GM21825 (cell line): ENCODE measurements around the gene POF1B.
"Not testable (repeated sequence)": the region's sequence is repeated elsewhere in the genome, so short reads cannot be mapped to it uniquely, and the experiment has no call there.

ENCODE experiments used
- ATAC-seq: cut with Tn5 transposase; IDR thresholded peaks from one replicate; pipeline ENCODE4 v1.9.1; 2021; ENCODE audit warnings: mild to moderate bottlenecking, moderate library complexity; ENCODE audit not compliant: unreplicated experiment

POF1B gene, protein sequence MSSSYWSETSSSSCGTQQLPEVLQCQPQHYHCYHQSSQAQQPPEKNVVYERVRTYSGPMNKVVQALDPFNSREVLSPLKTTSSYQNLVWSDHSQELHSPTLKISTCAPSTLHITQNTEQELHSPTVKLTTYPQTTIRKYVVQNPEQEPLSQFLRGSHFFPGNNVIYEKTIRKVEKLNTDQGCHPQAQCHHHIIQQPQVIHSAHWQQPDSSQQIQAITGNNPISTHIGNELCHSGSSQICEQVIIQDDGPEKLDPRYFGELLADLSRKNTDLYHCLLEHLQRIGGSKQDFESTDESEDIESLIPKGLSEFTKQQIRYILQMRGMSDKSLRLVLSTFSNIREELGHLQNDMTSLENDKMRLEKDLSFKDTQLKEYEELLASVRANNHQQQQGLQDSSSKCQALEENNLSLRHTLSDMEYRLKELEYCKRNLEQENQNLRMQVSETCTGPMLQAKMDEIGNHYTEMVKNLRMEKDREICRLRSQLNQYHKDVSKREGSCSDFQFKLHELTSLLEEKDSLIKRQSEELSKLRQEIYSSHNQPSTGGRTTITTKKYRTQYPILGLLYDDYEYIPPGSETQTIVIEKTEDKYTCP

DNA sequence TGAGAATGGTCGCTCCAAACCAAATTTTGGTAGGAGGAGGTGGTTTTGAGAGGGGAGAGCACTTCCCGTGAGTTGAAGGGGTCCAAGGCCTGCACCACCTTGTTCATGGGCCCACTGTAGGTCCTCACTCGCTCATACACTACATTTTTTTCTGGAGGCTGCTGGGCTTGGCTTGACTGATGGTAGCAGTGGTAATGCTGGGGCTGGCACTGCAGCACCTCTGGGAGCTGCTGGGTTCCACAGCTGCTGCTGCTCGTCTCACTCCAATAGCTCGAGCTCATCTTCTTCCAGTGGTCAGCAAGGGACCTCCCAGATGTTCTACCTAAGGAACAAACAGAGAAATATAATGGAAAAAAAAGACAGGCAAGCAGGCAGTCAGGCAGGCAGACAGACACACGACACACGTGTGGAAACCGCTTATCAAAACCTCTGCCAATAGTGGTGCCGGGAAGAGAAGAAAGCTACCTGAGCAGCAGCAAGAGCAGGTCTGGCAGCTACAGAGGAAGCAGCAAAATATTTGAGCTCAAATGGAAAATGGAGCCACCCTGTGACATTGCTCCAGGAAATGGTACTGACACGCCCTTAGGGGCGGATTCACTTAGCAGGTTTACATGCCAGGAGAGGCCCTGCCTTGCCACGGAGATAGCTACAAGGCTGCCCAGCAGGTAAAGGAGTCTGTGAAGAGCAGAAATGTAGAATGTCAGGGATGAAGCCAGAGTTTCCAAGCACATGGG, at the start of gene POF1B:
TSS of gene POF1B (minus strand) at position 492 of the 734 bp plus-strand sequence. CDS start at position 281, 211 bp downstream.
- no peak for ATAC-seq

DNA sequence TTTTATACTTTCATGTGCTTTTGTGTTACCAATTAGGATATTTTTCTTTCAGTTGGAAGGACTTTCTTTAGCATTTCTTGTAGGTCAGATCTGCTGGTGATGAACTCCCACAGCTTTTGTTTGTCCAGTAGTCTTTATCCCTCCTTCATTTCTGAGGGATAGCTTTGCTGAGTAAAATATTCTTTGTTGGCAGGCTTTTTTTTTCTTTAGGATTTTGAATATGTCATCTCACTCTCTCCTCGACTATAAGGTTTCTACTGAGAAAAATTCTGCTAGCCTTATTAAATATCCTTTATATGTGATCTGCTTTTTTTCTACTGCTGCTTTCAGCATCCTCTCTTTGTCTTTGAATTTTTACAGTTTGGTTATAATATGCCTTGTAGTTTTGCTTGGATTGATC, 49.6 kb upstream of the POF1B start:
- no peak for ATAC-seq

DNA sequence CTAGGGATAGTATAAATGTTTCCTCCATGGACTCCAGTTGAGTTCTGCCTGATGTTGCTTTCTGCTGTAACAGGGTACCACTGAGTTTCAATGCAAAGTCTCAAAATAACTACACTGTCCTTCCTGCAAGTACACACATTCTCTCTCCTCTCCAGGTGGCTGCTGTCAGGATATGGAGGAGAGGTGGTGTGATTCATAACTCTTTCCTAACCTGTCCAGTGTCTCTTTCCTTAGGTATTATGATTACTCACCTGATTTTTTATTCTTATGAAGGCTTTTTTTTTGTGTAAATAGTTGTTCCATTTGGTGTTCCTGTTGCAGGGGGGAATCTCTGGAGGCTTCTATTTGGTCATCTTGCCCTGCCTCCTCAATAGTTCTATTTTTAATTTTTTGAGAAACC, 39.8 kb upstream of the POF1B start:
- ATAC-seq: no peak

DNA sequence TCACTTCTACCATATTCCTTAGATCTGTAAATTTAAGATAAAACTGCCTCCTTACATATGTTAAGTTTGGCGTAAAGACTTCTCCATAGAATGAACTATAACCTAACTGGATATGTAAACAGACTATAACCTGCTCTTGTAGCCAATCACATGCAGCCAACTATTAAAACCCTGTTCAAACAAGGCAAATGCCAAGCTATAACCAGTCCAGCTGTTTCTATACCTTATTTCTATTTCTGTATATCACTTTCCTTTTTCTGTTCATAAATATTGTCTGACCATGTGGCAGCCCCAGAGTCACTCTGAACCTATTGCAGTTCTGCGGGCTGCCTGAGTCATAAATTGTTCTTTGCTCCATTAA, 12.4 kb upstream of the POF1B start:
- no peak for ATAC-seq

DNA sequence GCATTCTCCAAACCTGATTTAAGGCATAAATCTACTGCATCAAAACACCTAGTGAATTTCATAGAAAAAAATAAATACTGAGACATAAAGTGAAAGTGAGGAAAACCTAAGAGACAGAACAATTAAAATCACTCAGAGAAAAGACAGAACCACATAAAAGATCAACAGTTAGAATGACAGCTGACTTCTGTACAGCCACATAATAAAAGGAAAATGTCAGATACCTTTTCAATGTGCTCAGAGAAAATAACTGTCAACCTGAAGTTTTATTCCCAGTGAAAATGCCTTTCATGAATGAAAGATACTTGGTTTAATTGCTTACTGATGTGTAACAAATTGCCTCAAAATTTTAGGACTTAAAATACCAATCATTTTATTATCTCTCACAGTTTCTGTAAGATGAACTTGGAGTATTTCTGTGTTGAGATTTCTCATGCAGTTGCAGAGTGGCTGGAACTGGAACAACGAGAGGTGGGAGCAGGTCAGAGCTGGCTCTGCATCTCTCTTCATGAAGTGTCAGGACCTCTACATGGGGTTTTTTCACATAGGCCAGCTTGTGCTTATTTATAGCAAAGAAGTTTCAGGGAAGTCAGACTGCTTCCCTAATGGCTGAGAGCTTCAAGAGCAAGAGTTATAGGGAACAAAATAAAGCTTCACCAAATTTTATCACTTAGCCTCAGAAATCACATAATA, 11.9 kb upstream of the POF1B start:
- ATAC-seq: no peak

DNA sequence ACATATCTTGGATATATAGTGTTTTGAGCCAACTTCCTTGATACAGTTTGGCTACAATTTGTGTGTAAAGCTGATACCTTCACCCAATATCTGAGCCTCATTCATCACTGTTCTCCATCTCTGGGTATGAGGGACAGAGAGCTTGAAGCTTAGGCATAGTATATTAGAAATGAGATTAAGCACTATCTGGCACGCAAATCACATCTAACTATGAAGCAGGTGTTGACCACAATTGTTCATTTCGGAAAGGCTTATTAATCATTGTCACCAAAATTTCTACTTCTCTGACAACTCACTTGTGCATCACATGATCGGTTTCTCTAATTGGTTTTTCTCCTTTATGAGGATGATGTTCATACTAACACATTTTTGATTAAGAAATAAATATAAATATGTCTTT, 2.1 kb upstream of the POF1B start:
- no peak for ATAC-seq

DNA sequence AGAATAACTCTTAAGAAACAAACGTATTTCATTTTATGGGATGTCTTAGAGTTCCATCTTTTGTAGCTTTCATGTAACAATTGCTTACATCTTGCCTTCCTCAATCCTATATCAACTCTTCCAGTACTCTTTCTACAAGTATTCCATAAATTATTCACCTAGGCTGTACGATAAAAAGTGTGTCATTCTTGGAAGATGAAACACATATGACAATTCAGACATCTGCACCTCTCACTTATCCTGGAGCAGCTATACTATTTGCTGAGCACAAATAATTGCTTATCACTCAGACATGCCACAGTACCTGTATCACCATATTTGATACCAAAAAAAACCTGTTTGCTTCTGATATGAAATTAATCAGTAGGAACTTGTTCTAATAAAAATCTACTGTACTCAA, 1.0 kb downstream of the POF1B start:
- ATAC-seq: no peak

DNA sequence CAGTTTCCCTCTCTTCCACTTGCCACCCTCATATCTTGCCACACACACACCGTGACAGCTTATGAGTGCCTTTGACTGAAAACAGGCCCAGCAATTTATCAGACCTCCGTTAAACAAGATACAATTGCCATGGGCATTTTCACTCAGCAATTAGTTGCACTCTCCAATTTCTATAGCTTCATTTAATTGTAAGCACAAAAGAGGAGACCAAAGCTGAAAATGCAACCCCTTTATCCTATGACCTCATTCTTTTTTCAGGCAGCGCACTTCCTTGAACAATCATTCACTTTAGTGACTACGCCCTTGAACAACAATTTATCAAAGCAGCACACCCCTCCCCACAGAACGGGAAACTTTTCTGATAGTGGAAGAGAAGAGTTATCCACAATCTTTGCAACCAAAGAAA, 4.1 kb downstream of the POF1B start:
- ATAC-seq: no peak

DNA sequence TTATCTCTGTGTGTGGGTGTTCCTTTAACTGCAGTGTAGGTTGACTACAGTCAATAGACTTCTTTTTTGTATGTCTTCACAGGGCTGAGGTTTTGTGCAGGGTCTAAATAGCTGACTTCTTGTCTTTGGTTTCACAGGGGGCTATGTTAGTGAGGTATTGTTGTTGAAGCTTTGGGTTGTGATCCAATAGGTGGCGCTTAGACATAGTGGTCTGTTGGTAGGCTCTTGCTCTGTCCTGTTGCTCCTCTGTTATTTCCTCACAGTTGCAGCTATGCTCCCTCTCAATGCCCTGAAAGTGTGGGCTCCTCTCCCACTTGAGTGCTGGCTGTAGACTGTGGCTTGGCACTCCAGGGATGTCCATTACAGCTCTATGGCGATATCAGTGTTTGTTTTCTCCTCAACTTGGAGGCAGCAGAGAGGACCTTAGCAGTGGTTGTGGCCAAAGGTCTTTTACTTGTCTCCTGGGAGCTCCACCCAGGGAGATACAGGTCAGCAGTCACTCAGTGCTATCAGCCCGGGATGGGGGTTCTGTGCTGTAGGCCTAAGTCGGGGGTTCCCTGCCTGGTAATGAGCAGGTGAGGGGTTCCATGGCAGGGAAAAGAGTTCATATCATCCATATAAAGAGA, 14.0 kb downstream of the POF1B start:
- ATAC-seq: no peak

DNA sequence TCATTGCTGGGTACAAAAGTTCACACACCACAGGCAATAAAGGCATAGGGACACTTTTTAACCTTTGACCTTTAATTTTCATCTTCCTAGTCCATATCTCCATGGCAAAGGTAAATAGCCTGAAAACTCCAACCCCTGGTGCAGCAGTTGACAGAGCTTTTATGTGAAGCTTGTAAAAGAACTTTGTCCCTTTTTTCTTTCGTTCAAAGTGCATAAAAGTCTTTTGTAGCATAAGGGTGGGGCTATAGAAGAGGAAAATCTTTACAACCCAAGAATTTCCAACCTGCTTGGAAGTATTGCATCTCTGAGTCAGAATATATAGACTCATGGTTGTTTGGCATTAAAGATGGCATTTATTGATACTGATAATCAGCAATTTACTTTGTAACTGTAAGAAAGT, 20.4 kb downstream of the POF1B start:
- ATAC-seq: no peak

DNA sequence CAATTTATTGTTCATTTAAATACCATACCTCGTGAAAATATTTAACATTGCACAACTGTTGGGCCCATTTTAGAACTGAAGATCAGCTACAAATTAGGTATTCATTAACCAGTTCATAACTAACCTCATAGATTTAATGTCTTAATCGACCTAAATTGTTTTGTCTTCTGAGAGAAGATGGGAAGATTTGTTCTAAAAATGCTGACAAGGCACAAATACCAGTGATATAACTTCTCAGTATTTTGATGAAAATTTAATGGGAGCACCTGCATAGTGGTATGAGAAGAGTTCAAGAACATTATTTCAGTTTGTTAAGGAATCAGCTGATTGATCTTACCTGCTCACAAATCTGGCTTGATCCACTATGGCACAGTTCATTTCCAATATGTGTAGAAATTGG, 33.9 kb downstream of the POF1B start:
- ATAC-seq: no peak

DNA sequence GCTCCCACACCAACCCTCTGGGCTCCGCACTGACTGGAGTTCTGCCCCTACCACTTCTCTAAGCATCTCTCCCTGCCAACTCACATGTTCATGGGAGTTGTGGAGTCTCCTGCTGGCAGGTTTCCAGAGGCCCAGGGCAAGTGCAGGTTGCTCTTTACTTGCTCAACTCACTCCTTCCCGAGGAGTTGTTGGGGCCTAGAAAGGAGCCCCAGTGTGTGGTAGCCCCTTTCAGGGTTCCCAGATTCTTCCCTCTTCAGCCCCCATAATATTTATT, 52.5 kb downstream of the POF1B start:
- no peak for ATAC-seq

DNA sequence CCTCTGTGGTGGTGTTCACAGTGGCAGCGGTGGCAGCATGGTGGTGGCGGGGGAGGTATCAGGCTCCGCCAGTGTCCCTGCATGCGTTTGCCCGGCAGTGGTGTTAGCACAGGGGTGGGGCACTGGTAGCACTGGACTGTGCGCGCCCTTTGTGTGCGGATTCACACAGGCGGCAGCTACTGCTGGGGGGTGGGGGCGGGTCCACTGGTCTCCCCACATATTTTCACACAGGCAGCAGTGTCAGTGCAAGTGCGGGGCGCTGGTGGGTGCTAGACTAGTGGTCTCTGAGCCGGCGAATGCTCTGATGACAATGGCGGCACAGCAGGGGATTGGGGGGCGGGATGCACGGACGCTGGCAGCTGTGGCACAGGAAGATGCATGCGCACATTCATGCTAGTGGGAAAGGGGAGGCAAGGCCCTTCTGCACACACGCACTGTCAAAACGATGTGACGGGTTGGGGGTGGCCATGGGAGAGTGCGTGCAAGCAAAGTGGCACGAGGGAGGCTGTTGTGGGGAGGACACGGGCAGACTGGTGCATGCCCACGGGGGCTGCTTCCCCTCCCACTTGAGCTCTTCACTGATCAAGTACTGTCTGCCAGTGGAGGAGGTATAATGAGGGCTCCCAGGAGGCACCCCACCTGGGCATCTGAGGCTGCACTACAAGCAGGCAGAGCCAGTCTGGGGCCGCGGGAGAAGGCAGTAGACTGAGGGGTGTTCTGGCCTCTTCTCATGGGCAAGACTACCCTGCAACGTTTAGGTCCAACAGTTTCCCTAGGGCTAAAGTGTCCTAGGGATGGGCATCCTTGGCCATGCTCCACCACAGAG, 53.0 kb downstream of the POF1B start:
- no peak for ATAC-seq

DNA sequence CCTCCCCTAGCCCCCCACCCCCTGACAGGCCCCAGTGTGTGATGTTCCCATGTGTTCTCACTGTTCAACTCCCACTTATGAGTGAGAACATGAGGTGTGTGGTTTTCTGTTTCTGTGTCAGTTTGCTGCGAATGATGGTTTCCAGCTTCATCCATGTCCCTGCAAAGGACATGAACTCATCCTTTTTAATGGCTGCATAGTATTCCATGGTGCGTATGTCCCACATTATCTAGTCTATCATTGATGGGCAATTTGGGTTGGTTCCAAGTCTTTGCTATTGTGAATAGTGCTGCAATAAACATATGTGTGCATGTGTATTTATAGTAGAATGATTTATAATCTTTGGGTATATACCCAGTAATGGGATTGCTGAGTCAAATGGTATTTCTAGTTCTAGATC, 68.1 kb downstream of the POF1B start:
- ATAC-seq: not testable (repeated sequence)

DNA sequence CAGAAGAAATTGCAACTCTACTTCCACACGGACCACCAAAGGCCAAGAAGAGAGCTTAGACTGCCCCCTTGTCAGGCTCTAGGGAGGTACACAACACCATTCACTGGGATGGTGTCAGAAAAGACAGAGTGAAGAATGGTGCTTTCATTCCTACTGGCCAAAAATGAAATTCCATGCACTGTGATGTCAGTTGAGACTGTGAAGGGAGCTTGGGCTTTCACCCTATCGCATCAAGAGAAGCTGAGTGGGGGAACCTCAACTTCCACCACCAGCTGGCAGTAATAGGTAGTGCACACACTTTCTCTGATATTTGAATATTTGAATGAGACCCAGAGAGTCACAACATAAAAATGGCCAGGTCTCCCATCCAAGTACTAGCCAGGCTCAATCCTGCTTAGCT, 69.7 kb downstream of the POF1B start:
- ATAC-seq: no peak

DNA sequence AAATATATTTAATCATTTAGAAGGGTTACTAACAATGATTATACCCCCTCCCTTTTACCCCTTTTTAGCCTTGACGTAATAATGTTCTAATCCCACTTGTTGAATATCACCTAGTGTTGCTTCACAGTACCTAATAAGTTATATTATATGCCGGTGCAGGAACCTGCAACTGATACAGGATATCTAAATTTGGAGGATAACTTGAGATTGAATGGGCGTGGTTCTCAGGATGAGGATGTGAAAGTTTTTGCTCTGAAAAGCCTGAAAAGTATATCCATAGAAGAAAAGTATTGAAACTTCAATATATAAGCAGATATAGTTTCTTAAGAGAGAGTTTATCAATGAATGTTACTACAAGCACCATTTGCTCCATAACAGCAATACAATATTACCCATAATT, 75.9 kb downstream of the POF1B start:
- peak; percentile 75 for ATAC-seq

DNA sequence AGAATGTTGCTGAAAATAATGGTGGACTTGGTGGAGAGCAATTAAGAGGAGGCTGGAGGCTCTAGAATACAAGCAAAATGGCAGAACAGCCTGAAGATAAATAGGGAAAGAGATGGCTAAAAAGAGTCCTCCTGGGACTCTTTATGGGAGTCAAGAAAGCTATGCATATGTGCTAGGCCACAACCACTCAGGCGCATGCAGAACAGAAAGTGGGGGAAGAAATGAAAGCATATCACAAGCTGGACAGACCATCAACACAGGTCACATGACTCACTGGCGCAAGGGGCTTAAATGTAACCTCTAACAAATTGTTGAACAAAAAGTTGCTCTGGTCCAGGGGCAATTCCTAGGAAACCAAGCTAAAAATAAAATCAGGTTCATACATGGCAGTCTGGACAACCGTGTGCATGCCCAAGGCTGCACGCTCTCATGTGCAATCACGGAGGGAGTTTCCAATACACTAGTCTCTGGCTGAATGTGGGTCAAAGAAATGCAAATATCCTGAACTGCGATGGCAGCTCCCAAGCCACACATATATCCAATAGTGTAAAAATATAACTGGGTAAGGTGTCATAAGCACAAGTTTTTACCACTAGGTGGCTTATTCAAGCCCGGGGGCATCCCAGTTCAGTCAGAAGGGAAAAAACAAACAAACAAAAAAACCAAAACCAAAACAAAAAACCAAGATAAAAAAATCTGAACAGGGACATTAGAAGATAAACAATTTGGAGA, 90.3 kb downstream of the POF1B start:
- ATAC-seq: no peak

DNA sequence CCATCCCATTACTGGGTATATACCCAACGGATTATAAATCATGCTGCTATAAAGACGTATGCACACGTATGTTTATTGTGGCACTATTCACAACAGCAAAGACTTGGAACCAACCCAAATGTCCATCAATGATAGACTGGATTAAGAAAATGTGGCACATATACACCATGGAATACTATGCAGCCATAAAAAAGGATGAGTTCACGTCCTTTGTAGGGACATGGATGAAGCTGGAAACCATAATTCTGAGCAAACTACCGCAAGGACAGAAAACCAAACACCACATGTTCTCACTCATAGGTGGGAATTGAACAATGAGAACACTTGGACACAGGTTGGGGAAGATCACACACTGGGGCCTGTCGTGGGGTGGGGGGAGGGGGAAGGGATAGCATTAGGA, 94.2 kb downstream of the POF1B start:
- ATAC-seq: not testable (repeated sequence)

DNA sequence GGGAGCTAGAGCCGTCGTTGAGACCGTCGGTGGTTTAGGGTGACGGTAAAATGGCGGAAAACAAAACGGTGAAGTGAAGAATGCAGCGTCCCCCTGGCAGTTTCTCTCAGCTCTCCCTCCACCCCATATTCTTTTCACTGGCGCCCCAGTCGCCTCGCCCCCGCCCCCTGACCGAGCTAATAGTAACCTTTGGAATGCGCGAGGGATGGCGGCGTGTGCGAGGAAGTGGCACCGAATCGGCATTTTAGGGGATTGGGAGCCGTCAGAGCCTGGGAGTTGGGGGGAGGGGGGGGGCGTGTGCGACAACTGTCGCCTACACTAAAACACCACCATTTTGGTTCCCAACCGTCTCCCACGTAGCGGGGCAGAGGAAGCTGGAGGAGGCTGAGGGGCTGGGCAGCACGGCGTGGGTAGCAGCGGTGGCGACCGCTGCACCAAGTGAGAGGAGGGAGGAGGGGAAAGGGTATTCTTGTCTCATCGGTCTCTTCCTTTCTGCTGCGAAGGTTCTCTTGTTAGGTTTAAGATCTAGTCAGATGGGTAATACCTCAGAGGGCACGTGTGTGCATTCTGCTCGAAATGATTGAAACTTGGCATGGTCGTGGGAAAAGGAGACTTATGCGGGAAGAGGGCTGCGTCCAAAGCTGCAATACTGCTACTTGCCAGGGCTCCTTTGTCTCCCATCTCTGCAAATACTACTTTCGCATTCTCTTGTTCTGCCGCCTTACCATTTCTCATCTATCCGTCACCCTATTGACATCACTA, 134.8 kb downstream of the POF1B start:
- ATAC-seq: no peak
